Mesendoderm (in vitro differentiated cells): ENCODE results near the gene TEDC2.
"Not testable (repeated sequence)": the region's sequence is repeated elsewhere in the genome, so short reads cannot be mapped to it uniquely, and the experiment has no call there.

Experiments used
- DNase-seq: peaks from one replicate; pipeline ENCODE4 v3.0.0; 2013
- H2AK5ac ChIP-seq: 2 replicates; pipeline ENCODE4 v1.6.1; 2013; ENCODE audit warnings: low read length, inconsistent platforms
- H2BK120ac ChIP-seq: 2 replicates; pipeline ENCODE4 v1.6.1; 2013; ENCODE audit warnings: low read depth, mild to moderate bottlenecking, low read length, moderate library complexity, mixed read lengths
- H2BK15ac ChIP-seq: replicated peaks from 2 replicates; pipeline ENCODE4 v1.6.1; 2013; ENCODE audit warnings: low read depth, mild to moderate bottlenecking, moderate library complexity
- H2BK5ac ChIP-seq: 2 replicates; pipeline ENCODE4 v1.6.1; 2013; ENCODE audit warnings: low read length, inconsistent platforms
- H3K18ac ChIP-seq: 2 replicates; pipeline ENCODE4 v1.6.1; 2013; ENCODE audit warnings: mild to moderate bottlenecking, low read length, mixed read lengths
- H3K23ac ChIP-seq: one replicate; pipeline ENCODE4 v1.6.1; 2013; ENCODE audit warnings: low read length
- H3K27ac ChIP-seq: 2 replicates; pipeline ENCODE4 v1.5.1; 2013; ENCODE audit warnings: low read depth, mild to moderate bottlenecking, inconsistent platforms, low read length, moderate library complexity
- H3K27me3 ChIP-seq: 2 replicates; pipeline ENCODE4 v1.6.1; 2013; ENCODE audit warnings: low read length, control low read depth, mild to moderate bottlenecking, inconsistent platforms; ENCODE audit not compliant: insufficient read depth, poor library complexity
- H3K36me3 ChIP-seq: 2 replicates; pipeline ENCODE4 v1.6.1; 2013; ENCODE audit warnings: low read length, inconsistent platforms; ENCODE audit not compliant: control insufficient read depth, insufficient read depth
- H3K4ac ChIP-seq: one replicate; pipeline ENCODE4 v1.6.1; 2013; ENCODE audit warnings: low read depth, mild to moderate bottlenecking, low read length, moderate library complexity
- H3K4me1 ChIP-seq: 2 replicates; pipeline ENCODE4 v1.6.1; 2013; ENCODE audit warnings: low read depth, low read length, inconsistent platforms; ENCODE audit not compliant: control insufficient read depth
- H3K4me2 ChIP-seq: 2 replicates; pipeline ENCODE4 v1.6.1; 2013; ENCODE audit warnings: low read length
- H3K4me3 ChIP-seq: 2 replicates; pipeline ENCODE4 v1.5.1; 2013; ENCODE audit warnings: mild to moderate bottlenecking, low read length
- H3K56ac ChIP-seq: one replicate; pipeline ENCODE4 v1.6.1; 2013; ENCODE audit warnings: low read length
- H3K79me1 ChIP-seq: 2 replicates; pipeline ENCODE4 v1.6.1; 2013; ENCODE audit warnings: low read length, inconsistent platforms
- H3K79me2 ChIP-seq: 2 replicates; pipeline ENCODE4 v1.6.1; 2013; ENCODE audit warnings: mild to moderate bottlenecking, low read length; ENCODE audit not compliant: control insufficient read depth, insufficient read depth
- H3K9ac ChIP-seq: 2 replicates; pipeline ENCODE4 v1.6.1; 2013; ENCODE audit warnings: low read length, inconsistent platforms
- H4K5ac ChIP-seq: one replicate; pipeline ENCODE4 v1.6.1; 2013; ENCODE audit warnings: low read length
- H4K8ac ChIP-seq: one replicate; pipeline ENCODE4 v1.6.1; 2013; ENCODE audit warnings: low read depth, mild to moderate bottlenecking, control low read depth, low read length, moderate library complexity
- WGBS: extraction: QIAGEN DNeasy Blood & Tissue Kit; methylation state at CpG from one replicate; pipeline ENCODE4 v1.1.7; 2013; ENCODE audit warnings: low lambda C conversion rate, missing lambda C conversion rate; ENCODE audit not compliant: insufficient coverage; ENCODE audit errors: extremely low coverage; 5-methylcytosine and 5-hydroxymethylcytosine counted together

Gene TEDC2

DNA sequence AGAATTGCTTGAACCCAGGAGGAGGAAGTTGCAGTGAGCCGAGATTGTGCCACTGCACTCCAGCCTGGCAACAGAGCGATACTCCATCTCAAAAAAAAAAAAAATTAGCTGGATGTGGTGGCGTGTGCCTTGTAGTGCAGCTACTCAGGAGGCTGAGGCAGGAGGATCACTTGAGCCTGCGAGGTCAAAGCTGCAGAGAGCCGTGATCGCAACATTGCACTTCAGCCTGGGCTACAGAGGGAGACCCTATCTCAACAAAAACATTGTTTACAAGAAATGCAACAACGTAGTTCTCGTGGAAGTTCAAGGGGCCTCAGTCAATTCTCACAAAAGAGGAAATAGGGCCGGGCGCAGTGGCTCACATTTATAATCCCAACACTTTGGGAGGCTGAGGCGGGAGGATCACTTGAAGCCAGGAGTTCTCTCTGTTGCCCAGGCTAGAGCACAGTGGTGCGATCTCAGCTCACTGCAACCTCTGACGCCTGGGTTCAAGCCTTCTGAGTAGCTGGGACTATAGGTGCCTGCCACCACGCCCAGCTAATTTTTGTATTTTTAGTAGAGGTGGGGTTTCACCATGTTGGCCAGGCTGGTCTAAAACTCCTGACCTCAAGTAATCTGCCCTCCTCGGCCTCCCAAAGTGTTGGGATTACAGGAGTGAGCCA, 18.6 kb upstream of the TEDC2 start:
- not testable (repeated sequence) for H3K4ac ChIP-seq, H3K4me3 ChIP-seq, H3K23ac ChIP-seq, H4K5ac ChIP-seq, H3K4me1 ChIP-seq, H4K8ac ChIP-seq, H3K18ac ChIP-seq, H3K56ac ChIP-seq, H2BK15ac ChIP-seq, H3K9ac ChIP-seq, H3K27ac ChIP-seq, H3K79me2 ChIP-seq, DNase-seq, H3K27me3 ChIP-seq, H2BK120ac ChIP-seq, H3K79me1 ChIP-seq, H3K4me2 ChIP-seq, H2AK5ac ChIP-seq, H2BK5ac ChIP-seq
- H3K36me3 ChIP-seq = peaks cover 28% of the 10 kb centered on the region
- no CpG with 5 or more reads among the region's 15 CpGs for WGBS

DNA sequence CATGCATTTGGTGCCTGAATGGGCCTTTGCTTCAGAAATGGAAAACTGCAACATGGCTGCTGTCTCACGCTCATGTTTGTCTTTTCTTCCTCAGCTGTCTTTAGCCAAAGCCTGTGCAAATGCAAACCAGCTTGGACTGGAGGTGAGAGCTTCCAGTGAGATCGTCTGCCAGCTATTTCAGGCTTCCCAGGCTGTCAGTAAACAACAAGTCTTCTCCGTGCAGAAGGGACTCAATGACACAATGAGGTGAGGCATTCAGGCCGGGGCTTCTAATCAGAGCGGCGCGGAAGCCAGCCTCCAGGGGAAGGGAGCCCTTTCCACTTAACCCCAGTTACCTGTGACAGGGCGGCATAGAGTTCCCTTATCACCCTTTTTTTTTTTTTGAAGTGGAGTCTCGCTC, 16.4 kb upstream of the TEDC2 start:
- no peak overlapping the region for H2BK15ac ChIP-seq
- H3K4ac ChIP-seq = no peak overlapping the region
- no peak overlapping the region for H2AK5ac ChIP-seq
- no peak overlapping the region for H3K27ac ChIP-seq
- H3K56ac ChIP-seq = no peak overlapping the region
- no peak overlapping the region for H3K4me3 ChIP-seq
- no peak overlapping the region for H2BK5ac ChIP-seq
- H3K18ac ChIP-seq = no peak overlapping the region
- H3K9ac ChIP-seq = no peak overlapping the region
- no peaks in the 10 kb centered on the region for H3K79me1 ChIP-seq
- no peaks in the 10 kb centered on the region for H3K79me2 ChIP-seq
- no peak overlapping the region for H3K4me2 ChIP-seq
- H4K8ac ChIP-seq = no peak overlapping the region
- no peaks in the 10 kb centered on the region for H3K27me3 ChIP-seq
- H3K23ac ChIP-seq = no peak overlapping the region
- WGBS = no CpG with 5 or more reads among the region's 9 CpGs
- no peak overlapping the region for H4K5ac ChIP-seq
- H2BK120ac ChIP-seq = no peak overlapping the region
- DNase-seq = no peak
- H3K4me1 ChIP-seq = no peaks in the 10 kb centered on the region
- peaks cover 25% of the 10 kb centered on the region for H3K36me3 ChIP-seq

DNA sequence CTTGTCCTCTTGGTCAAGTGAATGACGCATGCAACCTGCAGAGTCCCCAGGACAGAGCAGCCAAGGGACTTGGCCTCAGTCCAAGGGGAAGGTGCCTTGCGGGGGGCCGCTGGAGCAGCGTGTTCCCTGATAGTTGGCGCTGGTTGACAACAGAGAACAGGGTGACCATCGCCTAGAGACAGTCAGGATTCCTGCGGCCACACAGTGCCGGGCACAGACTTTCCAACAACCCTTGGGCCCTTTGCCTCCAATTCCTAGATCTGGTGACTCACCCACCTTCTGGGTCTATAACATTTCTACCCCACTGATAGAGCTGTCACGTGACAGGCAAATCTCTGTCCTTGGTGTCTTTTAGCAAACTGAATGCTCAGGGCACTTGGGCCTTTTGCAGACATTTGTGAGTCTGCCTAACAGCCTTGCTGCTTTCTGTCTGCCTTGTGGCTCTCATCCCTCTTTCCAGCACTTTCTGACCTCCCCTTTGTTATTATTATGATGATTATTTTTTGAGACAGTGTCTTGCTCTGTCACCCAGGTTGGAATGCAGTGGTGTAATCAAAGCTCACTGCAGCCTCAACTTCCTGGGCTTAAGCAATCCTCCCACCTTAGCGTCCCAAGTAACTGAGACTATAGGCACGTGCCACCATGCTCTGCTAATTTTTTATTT, 11.9 kb upstream of the TEDC2 start:
- Histone ChIP-seq H3K27ac (no peak overlapping the region), H3K4me2 (no peak overlapping the region), H3K4me1 (no peaks in the 10 kb centered on the region), H4K8ac (no peak overlapping the region), H2BK120ac (no peak overlapping the region), H3K4ac (no peak overlapping the region), H2BK15ac (no peak overlapping the region), H3K79me1 (no peaks in the 10 kb centered on the region), H4K5ac (no peak overlapping the region), H3K36me3 (peaks cover 36% of the 10 kb centered on the region), H3K9ac (no peak overlapping the region), H3K56ac (no peak overlapping the region), H3K4me3 (no peak overlapping the region), H2AK5ac (no peak overlapping the region), H3K79me2 (no peaks in the 10 kb centered on the region), H3K27me3 (no peaks in the 10 kb centered on the region), H2BK5ac (no peak overlapping the region), H3K18ac (no peak overlapping the region), H3K23ac (no peak overlapping the region)
- no CpG with 5 or more reads among the region's 11 CpGs for WGBS
- no peak for DNase-seq

GRCh38 chr16:2449118-2449517, 10.8 kb upstream of the TEDC2 start:
- H3K4ac ChIP-seq = no peak overlapping the region
- H2BK5ac ChIP-seq = no peak overlapping the region
- H3K27me3 ChIP-seq = no peaks in the 10 kb centered on the region
- H2BK120ac ChIP-seq = no peak overlapping the region
- no peak overlapping the region for H2BK15ac ChIP-seq
- no peak overlapping the region for H3K18ac ChIP-seq
- no peak overlapping the region for H3K56ac ChIP-seq
- no peaks in the 10 kb centered on the region for H3K79me1 ChIP-seq
- no peak overlapping the region for H4K5ac ChIP-seq
- H2AK5ac ChIP-seq = no peak overlapping the region
- DNase-seq = no peak
- H3K27ac ChIP-seq = no peak overlapping the region
- H3K23ac ChIP-seq = no peak overlapping the region
- H3K36me3 ChIP-seq = peaks cover 40% of the 10 kb centered on the region
- H3K9ac ChIP-seq = no peak overlapping the region
- no peak overlapping the region for H3K4me3 ChIP-seq
- WGBS = no CpG with 5 or more reads among the region's 25 CpGs
- H3K4me1 ChIP-seq = no peaks in the 10 kb centered on the region
- H4K8ac ChIP-seq = no peak overlapping the region
- H3K4me2 ChIP-seq = no peak overlapping the region
- no peaks in the 10 kb centered on the region for H3K79me2 ChIP-seq

DNA sequence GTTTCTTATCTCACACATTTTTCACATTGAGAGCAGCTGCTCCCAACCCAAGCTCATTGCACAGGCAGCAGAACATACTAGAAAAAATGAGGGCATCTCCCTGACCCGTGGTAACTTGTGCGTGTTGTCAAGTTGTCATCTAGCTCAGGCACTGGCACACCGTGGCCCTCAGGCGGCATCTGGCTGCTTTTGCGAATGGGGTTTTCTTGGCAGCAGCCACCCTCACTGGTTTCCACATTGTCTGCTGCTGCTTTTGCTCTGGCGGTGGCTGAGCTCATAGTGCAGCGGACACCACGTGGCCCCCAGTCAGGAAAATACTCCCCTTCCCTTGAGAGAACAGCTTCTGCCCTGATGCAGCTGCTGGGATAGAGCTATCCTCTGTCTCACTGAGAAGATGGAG, 9.4 kb upstream of the TEDC2 start:
- Histone ChIP-seq H3K4me3 (no peak overlapping the region), H4K5ac (no peak overlapping the region), H3K18ac (no peak overlapping the region), H3K4me2 (no peak overlapping the region), H3K36me3 (peaks cover 42% of the 10 kb centered on the region), H3K4ac (no peak overlapping the region), H3K27ac (no peak overlapping the region), H4K8ac (no peak overlapping the region), H2BK120ac (no peak overlapping the region), H2AK5ac (no peak overlapping the region), H3K56ac (no peak overlapping the region), H3K23ac (no peak overlapping the region), H2BK5ac (no peak overlapping the region), H3K79me2 (no peaks in the 10 kb centered on the region), H3K4me1 (no peaks in the 10 kb centered on the region), H3K27me3 (no peaks in the 10 kb centered on the region), H3K9ac (no peak overlapping the region), H2BK15ac (no peak overlapping the region), H3K79me1 (no peaks in the 10 kb centered on the region)
- WGBS = no CpG with 5 or more reads among the region's 8 CpGs
- DNase-seq = no peak

GRCh38 chr16:2450975-2451381, 8.9 kb upstream of the TEDC2 start:
- H3K36me3 ChIP-seq = peaks cover 41% of the 10 kb centered on the region
- no peak for DNase-seq
- no peaks in the 10 kb centered on the region for H3K79me1 ChIP-seq
- H3K56ac ChIP-seq = no peak overlapping the region
- no peak overlapping the region for H3K9ac ChIP-seq
- no peak overlapping the region for H2BK120ac ChIP-seq
- H3K27ac ChIP-seq = no peak overlapping the region
- no peak overlapping the region for H3K23ac ChIP-seq
- no peak overlapping the region for H2AK5ac ChIP-seq
- H3K79me2 ChIP-seq = no peaks in the 10 kb centered on the region
- no peak overlapping the region for H3K4me3 ChIP-seq
- no peak overlapping the region for H2BK5ac ChIP-seq
- no peaks in the 10 kb centered on the region for H3K27me3 ChIP-seq
- no peaks in the 10 kb centered on the region for H3K4me1 ChIP-seq
- no peak overlapping the region for H3K4me2 ChIP-seq
- no peak overlapping the region for H2BK15ac ChIP-seq
- no peak overlapping the region for H4K5ac ChIP-seq
- H3K4ac ChIP-seq = no peak overlapping the region
- no CpG with 5 or more reads among the region's 19 CpGs for WGBS
- no peak overlapping the region for H3K18ac ChIP-seq
- H4K8ac ChIP-seq = no peak overlapping the region
